GM12878 (cell line): Measurements from ENCODE around the gene POU2F1. TPM values are rescaled to one million over a fixed set of nuclear protein-coding genes. Genes with fewer than 3 reads are reported as not detected.

Experiments
- ATAC-seq: fragments of 200-7000 bp; cut with Tn5 transposase; 3 replicates; pipeline ENCODE4 v1.9.1; 2020; ENCODE audit warnings: mild to moderate bottlenecking, moderate library complexity
- BruUV-seq: library from RNA; stranded (reverse); fragments of 400-500 nt; replicated peaks from 2 replicates; lab custom pipeline; 2021; lab: Mats Ljungman, UMichigan
- CTCF ChIA-PET: fragments of 300-600 bp; sonication (Branson Sonifier 250); formaldehyde crosslinking; extraction: SDS; loops from one replicate; lab custom pipeline; 2021; ENCODE audit warnings: inconsistent platforms; lab: Yijun Ruan, JAX
- POLR2A ChIA-PET: fragments of 350-600 bp; formaldehyde crosslinking; extraction: SDS; loops from one replicate; lab custom pipeline; 2021; ENCODE audit warnings: inconsistent platforms; lab: Charles Lee
- RAD21 ChIA-PET: fragments of 300-600 bp; sonication (Branson Sonifier 250); formaldehyde crosslinking; loops from one replicate; lab custom pipeline; 2023; ENCODE audit warnings: antibody characterized with exemption; ENCODE audit not compliant: unreplicated experiment; lab: Charles Lee
- SMC1A ChIA-PET: fragments of 300-600 bp; sonication (Branson Sonifier 250); formaldehyde crosslinking; loops from one replicate; lab custom pipeline; 2023; ENCODE audit not compliant: unreplicated experiment, uncharacterized antibody; lab: Charles Lee
- DNase-seq: peaks from one replicate; pipeline ENCODE4 v3.0.0-alpha.2; 2011; ENCODE audit warnings: low read depth, low spot score
- FAIRE-seq: peaks from 3 replicates; lab custom pipeline; 2011; peaks lifted over from hg19 to GRCh38; lab: Jason Lieb, UNC
- H2AFZ ChIP-seq: 2 replicates; pipeline ENCODE4 v1.6.0; 2011; ENCODE audit warnings: low read depth, low read length, control low read depth; ENCODE audit not compliant: control insufficient read depth
- H3K27ac ChIP-seq: 2 replicates; pipeline ENCODE4 v1.5.1; 2011; ENCODE audit warnings: control low read depth; ENCODE audit not compliant: control insufficient read depth, insufficient read depth
- H3K27me3 ChIP-seq, 2 experiments: replicated peaks in 1 of 2; 2 replicates each; pipeline versions ENCODE4 v1.6.0 to v1.6.1; 2011; ENCODE audit warnings: low read length in 1 of 2; ENCODE audit not compliant: control insufficient read depth in 2 of 2, insufficient read depth in 2 of 2
- H3K36me3 ChIP-seq, 2 experiments: 2 replicates each; pipeline ENCODE4 v1.5.1; 2011; ENCODE audit warnings: low read length in 1 of 2; ENCODE audit not compliant: control insufficient read depth in 2 of 2, insufficient read depth in 2 of 2
- H3K4me1 ChIP-seq: 2 replicates; pipeline ENCODE4 v1.6.1; 2011; ENCODE audit warnings: mild to moderate bottlenecking, low read length, moderate library complexity, mixed read lengths; ENCODE audit not compliant: control insufficient read depth, insufficient read depth
- H3K4me2 ChIP-seq: 2 replicates; pipeline ENCODE4 v1.6.0; 2011; ENCODE audit warnings: control low read depth; ENCODE audit not compliant: control insufficient read depth, insufficient read depth
- H3K4me3 ChIP-seq: fragments of 200-600 bp; sonication (generic); 2 replicates; pipeline ENCODE4 v1.5.1; 2016
- H3K79me2 ChIP-seq: 2 replicates; pipeline ENCODE4 v1.6.0; 2011; ENCODE audit warnings: low read length; ENCODE audit not compliant: control insufficient read depth, insufficient read depth
- H3K9ac ChIP-seq: 2 replicates; pipeline ENCODE4 v1.8.0; 2011; ENCODE audit warnings: low read length, control low read depth, mixed read lengths; ENCODE audit not compliant: control insufficient read depth, insufficient read depth
- H3K9me3 ChIP-seq: replicated peaks from 3 replicates; pipeline ENCODE4 v1.5.1; 2011; ENCODE audit warnings: mild to moderate bottlenecking, low read length; ENCODE audit not compliant: control insufficient read depth, insufficient read depth
- H4K20me1 ChIP-seq: 2 replicates; pipeline ENCODE4 v1.6.0; 2011; ENCODE audit not compliant: control insufficient read depth, insufficient read depth
- KDM1A ChIP-seq: fragments of 200-600 bp; sonication (generic); IDR thresholded peaks from 2 replicates; pipeline ENCODE4 v1.6.1; 2016; ENCODE audit warnings: borderline replicate concordance
- NBN ChIP-seq: fragments of 450-650 bp; IDR thresholded peaks from 2 replicates; pipeline ENCODE4 v1.6.1; 2016
- NKRF ChIP-seq: fragments of 450-650 bp; conservative IDR thresholded peaks from 2 replicates; pipeline ENCODE4 v1.6.1; 2017; ENCODE audit warnings: mild to moderate bottlenecking, moderate library complexity
- NR2C1 ChIP-seq: fragments of 450-650 bp; IDR thresholded peaks from 2 replicates; pipeline ENCODE4 v1.6.1; 2017; ENCODE audit warnings: antibody characterized with exemption, mild to moderate bottlenecking, moderate library complexity
- RAD51 ChIP-seq: fragments of 450-650 bp; IDR thresholded peaks from 2 replicates; pipeline ENCODE4 v1.6.1; 2016; ENCODE audit warnings: moderate library complexity, mild to moderate bottlenecking, inconsistent platforms
- ZBED1 ChIP-seq: IDR thresholded peaks from 2 replicates; pipeline ENCODE4 v1.6.1; 2016; ENCODE audit warnings: borderline replicate concordance
- WGBS: methylation state at CpG from one replicate; pipeline ENCODE4 v1.1.6; 2016; ENCODE audit warnings: low lambda C conversion rate; ENCODE audit not compliant: insufficient replicate concordance, insufficient coverage; ENCODE audit errors: missing lambda C conversion rate; 5-methylcytosine and 5-hydroxymethylcytosine counted together
- in situ Hi-C: fragments of 300-500 bp; cut with MboI; formaldehyde crosslinking; loops from 9 replicates; pipeline ENCODE4 v1.14.3; 2018; ENCODE audit warnings: mixed read lengths
- intact Hi-C: fragments of 100-400 bp; cut with micrococcal nuclease; formaldehyde crosslinking; loops from one replicate; pipeline ENCODE4 v1.14.2; 2022; ENCODE audit not compliant: unreplicated experiment
- polyA plus RNA-seq, 11 experiments: library from polyadenylated mRNA; depleted of rRNA in 4 of 11; unstranded in 6 of 11; stranded (reverse) in 5 of 11; fragments of >200 nt; fragmentation: Nextera tagmentation in 4 of 11; fragmentation: Illumina TruSeq in 1 of 11; extraction: Ambion mirVana in 4 of 11; extraction: Trizol in 1 of 11; gene quantifications; 1 replicate in 1 of 11; 2 replicates in 10 of 11; pipeline versions ENCODE4 v1.2.1 to v1.2.3, GENCODE V29; 2011 to 2016; ENCODE audit warnings: inconsistent platforms in 2 of 11, missing spikeins in 2 of 11, low read depth in 1 of 11
- total RNA-seq, 4 experiments: library from RNA; depleted of rRNA in 3 of 4; stranded (reverse); fragments of >200 nt in 3 of 4; fragmentation: Illumina TruSeq in 1 of 4; extraction: Trizol in 1 of 4; gene quantifications; 2 replicates each; pipeline versions ENCODE4 v1.2.1 to v1.2.3, GENCODE V29; 2013 to 2021

The POU2F1 gene
- total and polyA plus RNA-seq, 10 of the 15 experiments (the other 5 are each of a cell fraction or from before 2014, with no cell fraction given) = 2.5 to 21.7 (median 12.5) TPM

- ATAC-seq (no peak), DNase-seq (no peak), FAIRE-seq (no peak)
- Histone ChIP-seq H3K27me3 (no peaks in the 10 kb centered on the region), H3K79me2 (no peaks in the 10 kb centered on the region), H3K36me3 (no peaks in the 10 kb centered on the region), H3K4me3 (no peak overlapping the region), H3K9me3 (peaks cover 14% of the 10 kb centered on the region), H3K4me1 (no peaks in the 10 kb centered on the region), H2AFZ (no peak overlapping the region), H3K9ac (no peak overlapping the region), H3K4me2 (no peak overlapping the region), H3K27ac (no peak overlapping the region), H4K20me1 (no peaks in the 10 kb centered on the region)
- in situ Hi-C loops (no loop called here), intact Hi-C loops (no loop called here)
- TF ChIP-seq ZBED1 (no peak), NKRF (no peak), NBN (no peak), RAD51 (no peak), KDM1A (no peak), NR2C1 (no peak)
- CTCF ChIA-PET = interaction anchor here (1.4 to 1.7 kb wide), 3 partner anchors 9 to 144 kb away, joined by 3 to 6 read pairs (median 3); no protein-coding TSS in a partner anchor
- SMC1A ChIA-PET = interaction anchor here (0.8 kb wide), 1 partner anchor 11 kb away, joined by 3 read pairs; no protein-coding TSS in a partner anchor
- POLR2A ChIA-PET = no interaction called here
- RAD21 ChIA-PET = interaction anchor here (0.7 kb wide), 1 partner anchor 188 kb away, joined by 3 read pairs; no protein-coding TSS in a partner anchor
- WGBS = 74% methylated on average over 15 of the region's 15 CpGs
- BruUV-seq = no TSS peak
Observed at GRCh38 chr1:167210966-167211674, 9.6 kb upstream of the POU2F1 start.
